Activated CD8-positive, alpha-beta memory T cell treated with anti-CD3 and anti-CD28 coated beads for 1 hour (primary cell): ENCODE results near the gene C16orf78.

Source experiments
- DNase-seq, 2 donors: peaks; one replicate each; pipeline ENCODE4 v3.0.0-alpha.2; 2020; ENCODE audit warnings: low read depth in 1 of 2; ENCODE audit errors: extremely low read depth in 1 of 2

C16orf78 gene, protein sequence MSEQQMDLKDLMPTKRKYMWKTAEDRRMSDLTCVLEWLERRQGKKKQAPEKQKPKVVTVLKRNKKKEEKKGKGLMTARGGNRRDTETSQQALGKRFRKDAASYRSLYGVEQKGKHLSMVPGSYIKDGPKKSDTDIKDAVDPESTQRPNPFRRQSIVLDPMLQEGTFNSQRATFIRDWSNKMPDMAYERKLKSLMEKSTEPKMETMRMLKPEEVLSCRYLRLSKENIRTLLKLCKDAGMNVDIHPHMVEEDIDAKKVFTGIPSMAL

DNA sequence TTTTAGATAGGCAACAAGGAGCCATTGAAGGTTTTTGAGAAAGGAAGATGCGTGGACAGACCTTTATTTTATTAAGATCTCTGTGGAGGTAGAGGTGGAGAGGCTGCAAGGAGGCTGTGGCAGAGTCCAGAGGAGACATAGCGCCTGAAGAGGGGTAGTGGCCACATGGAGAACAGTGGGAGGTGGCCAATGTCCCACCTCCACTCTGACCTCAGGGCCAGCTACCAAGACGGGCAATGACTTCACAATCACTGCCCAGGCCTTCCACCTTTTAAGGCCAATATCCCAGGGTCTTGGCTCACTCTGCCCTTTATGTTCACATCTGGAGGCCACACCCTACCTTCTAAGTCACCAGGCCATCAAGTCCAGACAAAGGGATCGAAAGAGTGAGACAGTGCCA lies at the start of gene C16orf78:
Gene C16orf78, plus strand, starts transcription at position 301 of the 400 bp plus-strand sequence. CDS start 136 bp downstream, outside the sequence.
- DNase-seq, result no peak

DNA sequence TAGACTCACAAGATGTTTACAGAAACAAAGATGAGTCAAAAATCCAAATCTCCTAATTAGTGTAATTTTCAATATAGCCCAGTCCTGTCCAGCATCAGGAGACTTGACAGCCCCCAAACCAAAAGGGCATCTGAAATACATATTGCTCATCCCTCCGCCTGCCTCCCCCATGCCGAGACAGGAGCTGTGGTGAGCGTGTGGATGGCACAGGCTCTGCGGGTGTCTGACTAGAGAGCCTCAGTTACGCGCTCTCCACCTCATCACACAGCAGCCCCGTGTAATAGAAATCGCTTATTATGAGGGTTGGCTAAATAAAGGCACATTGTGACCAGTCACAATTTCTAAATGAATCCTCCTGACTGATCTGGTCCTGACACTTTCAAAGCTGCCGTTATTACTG lies 48.9 kb upstream of the C16orf78 start:
- DNase-seq, result no peak

DNA sequence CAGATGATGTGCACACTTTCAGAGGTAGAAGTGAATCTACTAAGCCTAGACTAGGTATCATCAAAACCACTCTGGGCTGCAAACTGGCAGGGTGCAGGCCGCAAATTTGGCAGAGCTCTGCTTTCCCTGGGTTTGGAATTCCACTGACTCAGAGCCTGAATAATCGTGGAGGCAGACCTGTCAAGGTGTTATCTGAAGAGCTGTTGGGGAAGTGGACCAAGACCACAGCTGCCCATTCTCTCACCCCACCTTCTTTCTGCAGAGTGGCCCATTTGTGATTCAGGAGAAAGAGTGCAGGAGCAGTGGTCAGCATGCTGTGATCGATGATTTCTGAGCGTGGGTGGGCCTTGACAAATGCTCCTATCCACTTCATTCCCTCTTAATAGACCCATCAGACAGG lies 46.1 kb upstream of the C16orf78 start:
- DNase-seq, result no peak

DNA sequence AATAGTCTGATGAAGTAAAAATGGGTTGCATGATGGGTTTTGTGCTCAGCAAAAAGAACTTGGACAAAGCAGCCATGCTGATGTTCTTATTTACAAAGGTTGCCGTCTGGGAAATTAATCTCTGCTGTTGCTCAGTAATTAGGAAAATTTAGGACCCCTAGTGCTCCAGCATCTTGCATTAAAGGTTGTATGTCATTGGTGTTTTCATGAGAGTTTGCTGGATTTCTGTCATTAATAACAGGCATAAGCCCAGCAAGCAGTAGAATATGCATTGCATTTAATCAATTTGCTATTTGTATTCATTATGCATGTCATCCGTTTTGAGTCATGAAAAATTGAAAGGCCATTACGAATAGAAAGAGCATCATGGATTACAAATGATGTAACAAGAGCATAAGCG lies 45.3 kb upstream of the C16orf78 start:
- no peak for DNase-seq

DNA sequence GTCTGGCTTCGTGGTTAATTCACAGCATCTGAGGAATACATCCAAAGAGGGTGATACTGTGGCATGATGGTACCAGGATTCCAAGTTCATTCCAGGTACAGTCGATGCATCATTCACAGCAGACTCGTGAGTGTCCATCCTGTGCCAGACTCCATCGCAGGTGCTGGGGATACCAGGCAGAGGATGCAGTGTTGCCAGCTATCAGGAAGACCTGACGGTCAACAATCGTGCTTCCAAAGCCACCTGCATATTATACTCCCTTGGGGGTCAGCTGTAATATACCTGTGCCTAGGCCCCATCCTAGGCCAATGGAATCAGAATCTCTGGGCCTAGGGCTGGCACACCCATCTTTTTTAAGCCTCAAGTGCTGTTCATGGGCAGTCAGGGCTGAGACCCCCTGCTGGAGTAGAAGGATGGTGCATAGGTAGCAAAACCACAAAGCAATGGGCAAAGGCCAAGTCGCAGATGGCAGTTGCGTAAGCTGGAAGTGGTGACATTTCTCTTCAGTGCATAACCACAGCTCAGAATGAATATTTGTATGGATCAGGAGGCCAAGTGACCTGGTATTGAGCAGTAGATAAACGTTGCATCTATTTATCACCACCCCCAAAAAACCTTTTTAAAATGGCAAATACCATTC lies 42.9 kb upstream of the C16orf78 start:
- no peak for DNase-seq

DNA sequence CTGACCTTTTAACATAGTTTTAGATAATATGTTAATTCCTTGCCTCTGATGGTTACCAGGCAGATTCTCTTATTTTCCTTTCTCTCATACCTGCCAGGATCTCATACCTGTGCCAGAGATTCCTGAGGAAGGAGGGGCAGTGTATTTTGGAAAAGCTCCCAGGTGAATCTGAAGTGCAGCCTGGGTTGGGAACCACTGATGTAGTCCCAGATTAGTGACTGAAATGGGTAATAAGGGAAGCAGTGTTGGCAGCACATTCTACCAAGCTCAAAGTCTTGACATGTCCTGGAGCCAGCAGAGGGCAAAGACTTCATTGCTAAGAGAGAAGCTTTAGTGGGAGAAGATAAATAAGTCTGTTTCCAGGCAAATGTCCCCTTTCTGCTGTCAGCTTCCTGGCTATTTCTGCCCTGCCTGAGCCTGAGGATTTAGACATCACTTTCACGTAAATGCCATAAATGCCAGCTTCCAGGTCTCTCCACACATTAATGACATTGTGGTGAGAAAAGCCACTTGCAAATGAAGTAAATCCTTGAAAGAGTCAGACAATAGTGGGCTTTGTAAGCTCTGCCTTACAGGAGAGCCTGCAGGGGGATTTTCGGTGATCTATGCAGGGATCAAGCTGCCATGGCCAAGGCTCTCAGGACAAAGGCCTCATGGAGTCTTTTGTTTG lies 40.9 kb upstream of the C16orf78 start:
- no peak for DNase-seq

DNA sequence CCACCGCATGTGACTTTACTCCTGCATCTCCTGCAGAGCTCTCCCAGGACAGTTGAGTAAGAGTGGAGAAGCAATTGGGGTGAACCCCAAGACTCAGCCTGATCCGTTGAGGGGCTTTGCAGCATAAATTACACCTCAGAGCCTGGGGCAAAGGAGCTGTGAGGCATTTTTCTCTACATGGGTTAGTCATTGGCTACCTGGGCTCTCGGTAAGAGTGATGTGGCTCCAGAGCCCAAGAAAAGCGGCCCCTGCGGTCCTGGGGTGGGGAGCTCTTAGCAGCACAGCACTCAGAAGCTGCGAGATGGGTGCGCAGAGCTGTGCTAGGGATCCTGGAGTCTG lies 40.4 kb upstream of the C16orf78 start:
- DNase-seq, result no peak

DNA sequence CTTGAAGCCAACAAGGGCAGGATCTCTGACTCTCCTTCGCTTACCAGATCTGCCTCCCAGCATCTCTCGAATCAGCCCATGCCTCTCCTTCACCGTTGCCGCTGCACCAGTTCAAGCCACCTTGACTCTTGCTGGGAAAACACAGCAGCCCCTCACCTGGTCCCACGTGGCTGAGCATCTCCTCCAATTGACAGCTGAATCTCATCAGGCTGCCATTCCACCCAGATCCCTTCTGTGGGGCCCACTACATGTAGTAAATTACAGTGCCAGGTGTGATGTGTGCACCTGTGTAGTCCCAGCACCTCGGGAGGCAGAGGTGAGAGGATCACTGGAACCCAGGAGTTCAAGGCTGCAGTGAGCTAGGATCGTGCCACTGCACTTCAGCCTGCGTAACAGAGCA lies 37.8 kb upstream of the C16orf78 start:
- no peak for DNase-seq

DNA sequence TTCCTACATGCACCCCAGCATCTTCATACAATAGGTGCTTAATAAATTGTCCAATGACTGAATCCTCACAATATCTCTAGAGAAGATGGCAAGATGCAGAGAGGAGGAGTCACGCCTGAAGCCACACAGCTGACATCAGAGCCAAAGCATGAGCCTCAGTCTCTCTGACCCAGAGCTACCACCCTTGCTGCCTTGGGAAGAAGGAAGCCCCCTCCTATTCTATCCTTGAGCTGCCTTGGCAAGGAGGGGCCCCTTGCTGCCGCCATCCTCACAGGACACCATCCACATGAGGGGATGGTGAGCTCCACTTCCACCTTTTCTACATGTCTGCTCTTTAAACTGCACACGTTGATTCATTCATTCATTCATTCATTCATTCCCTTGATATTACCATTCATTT lies 37.0 kb upstream of the C16orf78 start:
- DNase-seq, result no peak

DNA sequence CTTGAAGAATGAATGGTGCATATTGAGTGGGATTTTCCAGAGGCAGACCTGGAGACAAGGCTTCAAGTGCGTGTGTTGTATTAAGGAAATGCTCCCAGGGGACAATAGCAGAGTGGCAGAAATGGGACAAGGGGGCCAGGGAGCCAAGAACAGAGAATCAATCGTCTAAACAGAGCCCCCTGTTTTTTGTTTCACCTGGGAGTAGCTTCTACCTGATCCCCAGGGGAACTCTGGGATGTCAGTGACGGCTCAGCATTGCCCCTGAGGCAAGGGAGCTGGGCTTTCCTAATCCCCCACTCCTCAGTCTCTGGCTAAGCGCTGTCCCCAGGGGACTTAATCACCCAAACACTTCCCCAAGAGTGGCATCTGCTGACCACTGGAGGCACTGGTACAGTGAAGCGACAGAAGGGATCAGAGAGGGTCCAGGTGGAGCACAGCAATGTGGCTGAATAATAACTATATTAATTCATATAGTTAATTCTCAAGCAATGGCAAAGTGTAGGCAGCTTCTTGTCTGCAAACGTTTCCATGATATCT lies 35.7 kb upstream of the C16orf78 start:
- DNase-seq, result no peak

DNA sequence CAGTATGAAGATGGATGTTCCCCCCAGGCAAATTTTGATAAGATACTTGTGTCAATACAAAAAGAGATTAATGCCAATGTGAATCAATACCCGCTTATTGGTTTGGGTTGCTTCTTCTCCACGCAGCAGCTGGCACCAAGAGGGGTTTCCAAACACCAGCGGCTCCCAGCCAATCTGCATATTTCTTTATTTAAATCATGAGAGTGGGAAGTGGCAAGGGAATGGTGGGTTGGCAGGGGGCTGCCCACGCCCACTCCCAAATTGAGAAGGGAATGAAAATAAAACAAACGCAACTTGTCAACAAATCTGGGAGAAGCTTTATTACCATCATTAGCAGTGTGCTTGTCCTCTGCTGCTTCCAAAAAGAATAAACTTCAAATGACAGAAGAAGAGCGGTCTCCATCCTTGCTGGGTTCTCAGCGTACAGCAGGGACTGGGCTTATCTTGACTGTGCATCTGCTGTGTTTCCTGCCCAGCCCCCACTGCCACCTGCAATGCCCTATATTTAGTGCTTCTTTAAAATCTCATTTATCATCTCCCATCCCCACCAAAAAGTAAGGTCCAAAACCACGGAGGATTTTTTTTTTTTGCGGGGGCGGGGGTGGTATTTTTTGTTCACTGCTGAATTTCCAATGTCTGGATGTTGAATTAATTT lies 34.9 kb upstream of the C16orf78 start:
- DNase-seq, result no peak

DNA sequence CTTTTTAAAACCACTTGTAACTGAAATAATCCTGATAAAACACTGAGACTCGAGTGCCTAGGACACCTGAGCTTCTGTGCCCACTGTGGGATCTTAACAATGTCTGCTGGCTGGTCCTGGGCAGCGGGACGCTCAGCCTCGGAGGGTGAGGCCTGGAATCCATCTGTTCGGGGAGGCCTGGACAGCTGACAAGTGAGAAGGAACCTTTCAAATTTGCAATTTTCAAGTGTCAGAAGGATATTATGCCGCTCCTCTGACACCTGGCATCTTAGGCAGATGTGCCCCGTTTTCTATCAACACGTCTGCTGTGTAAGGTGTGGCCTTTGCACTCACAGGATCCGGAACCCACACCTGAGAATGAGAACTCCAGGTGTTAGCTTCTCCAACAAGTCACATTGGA lies 33.1 kb upstream of the C16orf78 start:
- no peak for DNase-seq

DNA sequence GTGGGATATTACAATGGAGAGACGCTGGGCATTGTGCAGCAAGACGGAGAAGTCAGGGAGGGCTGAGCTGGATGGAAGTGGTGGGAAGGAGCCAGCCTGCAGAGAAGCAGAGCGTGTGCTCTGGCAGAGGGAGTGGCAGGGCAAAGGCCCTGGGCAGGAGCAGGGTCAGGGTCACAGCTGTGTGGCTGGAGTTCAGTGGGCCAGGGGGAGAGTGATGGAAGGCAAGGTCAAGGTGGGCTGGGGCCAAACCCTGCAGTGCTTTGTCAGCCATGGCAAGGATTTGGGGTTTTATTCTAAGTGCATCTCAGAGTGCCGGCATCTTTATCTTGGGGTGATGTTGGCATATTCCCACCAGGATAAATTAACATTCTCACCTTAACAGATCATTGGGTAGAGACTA lies 31.9 kb upstream of the C16orf78 start:
- DNase-seq, result no peak

DNA sequence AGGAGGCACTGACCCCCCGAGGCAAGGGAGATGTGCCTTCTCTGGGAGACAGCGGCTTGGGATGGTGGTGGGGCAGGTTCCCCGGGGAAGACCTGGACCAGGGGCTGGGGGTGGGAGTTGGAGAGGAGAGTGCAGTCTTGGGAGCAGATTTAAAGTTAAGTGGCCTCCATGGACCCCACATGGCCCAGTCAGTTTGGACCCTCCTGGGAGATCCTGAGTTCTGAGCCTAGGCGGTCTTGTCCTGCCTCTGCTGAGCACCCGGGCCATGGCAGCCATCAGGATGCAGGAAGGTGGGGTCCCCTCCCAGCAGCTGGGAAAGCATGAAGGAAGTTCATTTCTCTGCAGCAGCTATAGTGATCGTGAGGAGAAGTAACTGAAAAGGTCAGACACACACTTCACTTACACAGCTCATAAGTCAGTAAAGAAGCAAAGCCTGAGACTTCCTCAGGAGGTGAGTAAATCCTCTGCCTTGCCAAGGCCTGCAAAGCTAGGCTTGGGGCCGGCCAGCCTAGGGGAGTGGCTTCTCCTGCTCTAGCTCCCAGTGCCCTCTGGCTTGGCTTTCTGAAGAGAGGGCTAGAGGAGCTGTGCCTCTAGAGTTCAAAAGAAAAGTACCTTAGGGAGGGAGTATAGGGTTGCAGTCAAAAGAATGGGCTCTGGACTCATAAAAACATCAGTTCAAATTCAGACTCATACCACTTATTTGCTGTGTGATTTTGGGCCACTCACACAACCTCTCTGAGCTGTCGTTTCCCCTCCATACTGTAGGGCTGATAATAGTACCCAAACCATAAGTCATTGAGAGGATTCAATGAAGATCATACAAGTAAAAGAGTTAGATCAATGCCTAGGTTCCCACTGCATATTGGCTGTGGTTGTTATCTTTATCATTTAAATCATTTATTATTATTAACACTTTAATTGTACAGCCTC lies 31.0 kb upstream of the C16orf78 start:
- no peak for DNase-seq

DNA sequence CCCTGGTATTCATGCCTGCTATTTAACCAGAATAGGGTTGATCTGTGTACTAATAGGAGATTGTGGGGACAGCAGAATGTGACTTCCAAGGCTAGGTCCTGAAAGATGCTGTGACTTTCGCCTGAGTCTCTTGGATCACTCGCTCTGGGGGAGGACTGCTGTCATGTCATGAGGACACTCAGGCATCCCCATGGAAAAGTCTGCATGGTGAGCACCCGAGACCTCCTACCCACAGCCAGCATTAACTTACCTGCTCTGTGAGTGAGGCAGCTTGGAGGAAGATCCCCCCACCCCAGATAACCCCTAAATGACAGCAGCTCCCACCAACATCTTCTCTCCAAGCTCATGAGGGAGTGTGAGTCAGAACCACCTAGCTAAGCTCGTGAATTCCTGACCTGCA lies 30.3 kb upstream of the C16orf78 start:
- no peak for DNase-seq

DNA sequence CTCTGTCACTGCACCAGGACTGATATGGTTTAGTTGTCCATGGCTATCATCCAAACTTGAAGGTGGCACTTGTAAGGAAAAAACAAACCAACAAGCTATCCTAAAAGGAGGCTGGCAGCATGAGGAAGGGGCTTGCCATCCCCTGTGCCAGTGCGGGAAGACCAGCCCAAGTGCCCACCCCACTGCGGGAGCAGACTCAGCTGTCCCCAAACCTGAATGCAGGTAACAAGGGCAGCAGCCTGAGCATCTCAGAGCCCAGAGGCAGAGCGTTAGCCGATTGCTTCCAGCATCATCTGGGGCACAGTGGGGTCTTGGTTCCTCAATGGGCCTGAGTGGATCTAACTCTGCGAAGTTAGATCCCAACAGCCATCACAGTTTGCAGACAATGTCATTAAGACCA lies 29.2 kb upstream of the C16orf78 start:
- no peak for DNase-seq

DNA sequence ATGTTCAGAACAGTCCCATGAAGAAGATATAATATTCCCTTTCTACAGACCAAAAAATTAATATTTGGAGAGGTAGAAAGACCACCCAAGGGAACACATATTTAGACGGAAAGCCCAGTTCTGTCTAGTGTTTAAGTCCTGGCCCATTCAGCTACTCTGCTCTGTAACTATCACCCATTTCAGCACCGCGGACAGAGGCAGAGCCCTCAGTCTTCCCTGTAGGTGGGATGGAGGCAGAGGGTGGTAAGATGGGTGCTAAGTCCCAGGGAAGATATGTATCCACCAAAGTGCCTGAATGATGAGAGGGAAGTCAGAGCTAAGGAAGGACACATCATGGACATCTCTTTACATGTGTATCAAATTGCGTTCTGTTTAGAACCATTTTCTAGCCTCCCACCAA lies 27.8 kb upstream of the C16orf78 start:
- no peak for DNase-seq

DNA sequence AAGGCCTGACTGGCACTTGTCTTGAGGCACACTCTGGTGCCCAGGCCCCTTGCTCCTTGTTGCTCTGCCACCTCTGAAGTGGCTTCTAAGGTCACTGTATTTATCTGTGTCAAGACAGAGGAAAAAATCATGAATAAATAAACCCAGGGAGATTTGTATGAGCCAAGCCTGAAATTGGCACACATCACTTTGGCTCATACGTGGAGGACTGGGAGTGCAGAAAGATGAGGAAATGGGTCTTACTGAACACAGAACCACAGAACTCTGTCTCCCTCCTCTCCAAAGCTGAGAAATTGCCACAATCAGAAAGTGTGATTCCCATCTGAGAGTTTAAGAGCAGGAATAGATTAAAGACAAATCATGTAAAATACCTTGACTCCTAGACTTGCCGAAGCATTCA lies 27.1 kb upstream of the C16orf78 start:
- DNase-seq, result no peak

DNA sequence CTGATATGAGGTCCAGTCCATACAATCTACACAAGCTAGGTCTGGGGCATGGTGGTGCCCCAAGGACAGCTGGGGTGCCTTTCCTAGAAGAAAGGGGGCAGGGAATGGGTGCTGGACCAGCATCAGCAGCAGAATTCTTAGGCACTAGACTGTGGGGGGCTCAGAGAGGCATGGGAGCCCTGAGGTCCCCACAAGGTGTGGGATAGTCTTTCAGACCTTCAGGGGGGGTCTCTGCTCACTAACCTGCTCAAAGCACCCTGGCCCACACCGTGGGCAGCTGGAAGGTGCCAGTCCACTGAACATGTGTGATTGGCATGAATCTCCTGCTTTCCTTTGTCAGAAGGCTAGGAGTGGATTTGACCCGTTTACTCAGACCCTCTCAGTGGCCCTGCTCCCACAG lies 26.1 kb upstream of the C16orf78 start:
- DNase-seq, result no peak

DNA sequence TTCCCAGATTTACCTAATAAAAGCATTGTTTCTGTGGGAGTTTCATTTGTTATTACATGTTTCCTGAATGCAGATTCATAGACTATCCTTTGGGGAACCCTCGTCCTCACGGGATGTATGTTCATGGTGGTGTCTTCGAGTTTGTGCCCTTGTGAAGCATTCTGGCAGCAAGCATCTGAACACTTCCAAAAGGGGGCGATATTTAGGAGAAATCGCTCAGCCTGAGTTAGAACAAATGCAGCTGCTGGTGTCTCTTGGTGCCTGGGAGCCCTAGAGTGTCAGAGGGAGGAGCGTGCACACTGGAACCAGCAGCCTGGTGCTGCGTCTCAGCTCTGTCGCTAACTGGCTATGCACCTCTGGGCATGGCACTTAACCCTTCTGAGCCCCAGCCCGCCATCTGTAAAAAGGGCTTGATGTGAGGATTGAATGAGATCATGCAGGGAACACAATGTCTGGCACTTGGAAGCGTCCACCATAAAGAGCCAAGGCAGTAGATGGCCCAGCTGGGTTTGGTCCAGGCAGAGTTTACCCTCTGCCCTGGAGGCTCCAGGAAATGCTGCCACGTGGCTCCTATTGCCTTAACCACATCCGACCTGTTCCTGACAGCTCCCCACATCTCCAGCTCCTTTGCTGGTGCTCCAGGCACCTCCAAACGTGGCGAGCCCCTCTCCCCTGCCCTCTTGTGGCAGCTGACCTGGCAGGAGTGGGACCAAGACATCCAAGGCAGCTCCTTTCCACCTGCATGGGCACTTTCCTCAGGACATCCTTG lies 25.0 kb upstream of the C16orf78 start:
- DNase-seq, result no peak
